NCI-H2171 (cell line): ENCODE measurements around the gene LYSMD3.

Experiments used
- DNase-seq: peaks from one replicate; lab custom pipeline; 2025; lab: John Stamatoyannopoulos, UW

Gene LYSMD3

GRCh38 chr5:90480699-90481098 lies 48.7 kb downstream of the LYSMD3 start:
- DNase-seq: no peak

DNA sequence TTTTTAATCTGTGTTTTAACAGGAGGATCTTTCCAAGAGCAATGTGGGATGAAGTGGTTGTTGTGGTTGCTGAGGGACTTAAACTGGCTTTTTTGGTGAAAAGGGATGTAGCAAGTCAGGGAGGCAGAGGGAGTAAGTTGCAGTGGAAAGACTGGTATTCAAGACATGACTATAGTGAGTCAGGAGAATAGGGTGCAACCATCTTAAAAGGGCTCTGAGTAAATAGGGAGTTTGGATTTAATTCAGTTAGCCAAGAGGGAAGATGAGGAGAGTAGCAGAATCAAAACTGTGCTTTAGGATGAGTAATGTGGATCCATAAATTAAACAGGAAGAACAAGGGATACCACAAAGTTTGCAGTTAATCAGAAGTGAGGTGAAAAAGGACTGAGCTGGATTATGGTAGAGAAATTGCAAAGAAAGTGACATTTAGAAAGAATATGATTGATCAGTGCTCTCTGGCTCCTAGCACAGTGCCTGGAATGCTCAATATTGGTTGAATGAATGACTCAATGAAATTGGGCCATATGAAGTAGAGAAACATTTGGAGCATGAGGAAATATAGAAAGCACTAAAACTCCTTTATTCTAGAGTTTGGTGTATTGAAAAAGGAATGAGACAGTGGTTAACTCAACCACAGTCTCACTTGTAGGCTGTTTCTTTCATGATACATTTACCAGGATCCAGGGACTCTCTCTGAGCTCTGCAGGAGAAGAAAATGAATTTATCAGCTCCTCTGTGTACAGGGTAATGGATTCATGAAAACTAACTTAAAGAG lies 49.6 kb downstream of the LYSMD3 start:
- DNase-seq: no peak

- no peak for DNase-seq
Observed at GRCh38 chr5:90477621-90478215, 51.7 kb downstream of the LYSMD3 start.

GRCh38 chr5:90477073-90477472 lies 52.3 kb downstream of the LYSMD3 start:
- no peak for DNase-seq

GRCh38 chr5:90476391-90476790 lies 53.0 kb downstream of the LYSMD3 start:
- DNase-seq: no peak

GRCh38 chr5:90475436-90475980 lies 53.9 kb downstream of the LYSMD3 start:
- no peak for DNase-seq

- peak; percentile 69 for DNase-seq
Observed at GRCh38 chr5:90474235-90475107, 54.9 kb downstream of the LYSMD3 start, which contains the start of the genes MBLAC2 and POLR3G. TSS of gene MBLAC2 (minus strand) at chr5:90474771. CDS start at chr5:90474292, 479 bp downstream. TSS of gene POLR3G (plus strand) at chr5:90474864. CDS start at chr5:90485568, 10,704 bp downstream.

DNA sequence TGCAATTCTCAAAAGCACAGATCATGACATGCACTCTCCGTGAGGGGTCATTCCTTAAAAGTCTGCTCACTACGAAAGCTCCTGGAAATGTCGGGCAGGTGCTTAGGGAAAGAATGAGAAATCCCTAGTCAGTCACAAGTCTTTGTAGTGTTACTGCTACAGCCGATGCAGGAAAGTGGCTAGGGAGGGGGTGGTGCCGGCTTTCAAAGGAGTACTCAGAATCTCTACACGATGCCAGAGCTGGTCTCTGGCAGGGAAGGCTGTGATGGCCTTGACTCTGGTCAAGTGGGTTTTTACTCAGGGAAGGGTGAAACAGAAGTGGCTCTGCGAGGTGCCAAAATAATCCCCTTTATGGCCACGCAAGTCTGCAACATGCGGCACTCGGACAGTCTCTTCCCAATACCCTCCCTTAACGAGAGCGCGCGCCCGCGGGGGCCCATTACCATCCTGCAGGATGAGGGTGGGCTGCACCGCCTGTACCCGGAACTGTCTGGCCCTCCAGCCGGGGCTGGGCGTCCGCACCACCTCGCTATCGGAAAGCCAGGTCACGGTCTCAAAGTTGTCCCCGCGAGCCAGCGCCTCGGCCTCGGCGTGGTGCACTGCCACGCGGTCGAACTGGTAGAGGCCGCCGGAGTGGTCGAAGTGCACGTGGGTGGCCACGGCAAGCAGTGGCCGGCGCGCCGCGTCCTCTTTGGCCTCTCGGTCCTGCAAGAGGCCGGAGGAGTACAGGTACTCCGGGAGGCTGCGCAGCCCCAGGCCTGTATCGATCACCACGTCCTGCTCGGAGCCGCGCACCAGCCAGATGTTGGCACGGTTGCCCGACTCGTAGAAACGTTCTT lies 55.8 kb downstream of the LYSMD3 start:
- no peak for DNase-seq

GRCh38 chr5:90472783-90473395 lies 56.5 kb downstream of the LYSMD3 start:
- DNase-seq: no peak
